ENCODE measurements around the gene ST8SIA3. TPM values are rescaled to one million over a fixed set of nuclear protein-coding genes. Genes with fewer than 3 reads are reported as not detected.

Gene ST8SIA3
- total RNA-seq, 2 experiments from 2014 or later = not detected

DNA sequence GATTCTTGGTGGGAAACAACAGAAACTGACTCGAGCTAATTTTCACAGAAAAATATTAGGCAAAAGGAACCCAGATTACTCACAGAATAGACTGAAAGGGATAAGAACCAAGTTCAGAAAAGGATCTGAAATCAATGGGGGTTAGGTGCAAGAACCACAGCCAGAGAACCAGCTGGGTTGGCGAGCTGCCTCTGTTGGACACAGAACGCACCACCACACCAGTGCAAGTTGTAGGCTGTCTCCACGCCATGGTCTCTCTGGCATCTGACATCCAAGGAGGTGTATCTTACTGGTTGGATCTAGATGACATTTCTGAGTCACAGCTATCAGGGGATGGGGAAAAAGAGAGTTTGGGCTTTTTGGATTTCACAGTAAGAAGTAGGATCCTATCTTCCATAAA is 64.2 kb downstream of the ST8SIA3 start:
- Histone ChIP-seq H3K79me2 (ENCODE audit: insufficient read depth, low read depth, low read length) (no peaks in the 10 kb centered on the region), H3K4me1 (ENCODE audit: insufficient read depth, low read length, poor library complexity, severe bottlenecking) (peaks cover 2% of the 10 kb centered on the region), H3K36me3 (ENCODE audit: insufficient read depth, low read length) (no peaks in the 10 kb centered on the region), H3K9me2 (ENCODE audit: insufficient read depth, low read length) (no peaks in the 10 kb centered on the region), H2AFZ (ENCODE audit: low read length) (no peak overlapping the region), H4K20me1 (ENCODE audit: insufficient read depth, low read length) (no peaks in the 10 kb centered on the region), H3K9me3 (ENCODE audit: low read length) (no peaks in the 10 kb centered on the region), H3K4me3 (ENCODE audit: low read depth, low read length, poor library complexity, severe bottlenecking) (no peak overlapping the region), H3K4me2 (ENCODE audit: low read length) (no peak overlapping the region), H3K27ac (ENCODE audit: low read depth, low read length, poor library complexity, severe bottlenecking) (no peak overlapping the region)
- TF ChIP-seq EZH2phosphoT487 (IDR thresholded peaks at IDR 0.05; ENCODE audit: borderline replicate concordance, low read depth, low read length) = no peak
- TF ChIP-seq, protein P1, sequence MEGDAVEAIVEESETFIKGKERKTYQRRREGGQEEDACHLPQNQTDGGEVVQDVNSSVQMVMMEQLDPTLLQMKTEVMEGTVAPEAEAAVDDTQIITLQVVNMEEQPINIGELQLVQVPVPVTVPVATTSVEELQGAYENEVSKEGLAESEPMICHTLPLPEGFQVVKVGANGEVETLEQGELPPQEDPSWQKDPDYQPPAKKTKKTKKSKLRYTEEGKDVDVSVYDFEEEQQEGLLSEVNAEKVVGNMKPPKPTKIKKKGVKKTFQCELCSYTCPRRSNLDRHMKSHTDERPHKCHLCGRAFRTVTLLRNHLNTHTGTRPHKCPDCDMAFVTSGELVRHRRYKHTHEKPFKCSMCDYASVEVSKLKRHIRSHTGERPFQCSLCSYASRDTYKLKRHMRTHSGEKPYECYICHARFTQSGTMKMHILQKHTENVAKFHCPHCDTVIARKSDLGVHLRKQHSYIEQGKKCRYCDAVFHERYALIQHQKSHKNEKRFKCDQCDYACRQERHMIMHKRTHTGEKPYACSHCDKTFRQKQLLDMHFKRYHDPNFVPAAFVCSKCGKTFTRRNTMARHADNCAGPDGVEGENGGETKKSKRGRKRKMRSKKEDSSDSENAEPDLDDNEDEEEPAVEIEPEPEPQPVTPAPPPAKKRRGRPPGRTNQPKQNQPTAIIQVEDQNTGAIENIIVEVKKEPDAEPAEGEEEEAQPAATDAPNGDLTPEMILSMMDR (conservative IDR thresholded peaks at IDR 0.05; ENCODE audit: low read length) = no peak
- intact Hi-C loops (cut with micrococcal nuclease; ENCODE audit: unreplicated experiment) = no loop called here
- no TSS peak for BruUV-seq (replicated peaks)
- POLR2A ChIA-PET = no interaction called here
- CTCF ChIA-PET (ENCODE audit: unreplicated experiment) = no interaction called here
- no peak for DNase-seq (ENCODE audit: low spot score)

Other genes with a start within 250 kb of the ST8SIA3 start
- not detected in 2 replicates for gene BOD1L2, start 205.5 kb upstream of the ST8SIA3 start, total RNA-seq (2014; rRNA removed; shearing (Covaris generic))
- gene BOD1L2, start 205.5 kb upstream of the ST8SIA3 start, total RNA-seq (2022) = not detected in 2 replicates
- not detected in 2 replicates for gene ONECUT2, start 82.8 kb downstream of the ST8SIA3 start, total RNA-seq (2014; rRNA removed; shearing (Covaris generic))
- not detected in 2 replicates for gene ONECUT2, start 82.8 kb downstream of the ST8SIA3 start, total RNA-seq (2022)
- gene FECH, start 234.1 kb downstream of the ST8SIA3 start, total RNA-seq (2014; rRNA removed; shearing (Covaris generic)) = 14.2 and 14.5 TPM in 2 replicates
- gene FECH, start 234.1 kb downstream of the ST8SIA3 start, total RNA-seq (2022) = 5.0 and 5.3 TPM in 2 replicates

Data from OCI-LY7 (cell line).